Caco-2 (cell line): Measurements from ENCODE around the gene EPB41L4B. TPM values are rescaled to one million over a fixed set of nuclear protein-coding genes. Genes with fewer than 3 reads are reported as not detected.

Experiments used
- BruUV-seq: library from RNA; stranded (reverse); fragments of 400-500 nt; replicated peaks from 2 replicates; lab custom pipeline; 2021; lab: Mats Ljungman, UMichigan
- CTCF ChIA-PET: fragments of 300-600 bp; sonication (Branson Sonifier 250); formaldehyde crosslinking; loops from one replicate; lab custom pipeline; 2022; ENCODE audit warnings: antibody characterized with exemption; lab: Charles Lee
- POLR2A ChIA-PET: fragments of 300-600 bp; sonication (Branson Sonifier 250); formaldehyde crosslinking; loops from one replicate; lab custom pipeline; 2022; ENCODE audit warnings: antibody characterized with exemption; lab: Charles Lee
- DNase-seq, 2 experiments: peaks; one replicate each; pipeline versions ENCODE4 v3.0.0 to v3.0.0-alpha.2; 2020 to 2022
- H3K27me3 ChIP-seq: replicated peaks from 2 replicates; pipeline ENCODE4 v1.6.0; 2011; ENCODE audit warnings: low read length; ENCODE audit not compliant: control insufficient read depth, insufficient read depth
- H3K36me3 ChIP-seq: 2 replicates; pipeline ENCODE4 v1.5.1; 2011; ENCODE audit warnings: low read length; ENCODE audit not compliant: control insufficient read depth, insufficient read depth
- H3K4me1 ChIP-seq: fragments of 250-450 bp; sonication (Bioruptor Pico); 2 replicates; pipeline ENCODE4 v1.5.1; 2020; ENCODE audit warnings: mild to moderate bottlenecking
- H3K4me3 ChIP-seq: 2 replicates; pipeline ENCODE4 v1.5.1; 2011; ENCODE audit warnings: low read depth, mild to moderate bottlenecking, control low read depth, low read length
- H3K9me3 ChIP-seq: fragments of 250-450 bp; sonication (Bioruptor Pico); 2 replicates; pipeline ENCODE4 v1.5.1; 2020; ENCODE audit warnings: mild to moderate bottlenecking, moderate library complexity
- H3K27ac Mint-ChIP-seq: one replicate; pipeline ENCODE4 v1.8.0; 2022; ENCODE audit warnings: mixed read lengths; ENCODE audit not compliant: unreplicated experiment
- H3K27me3 Mint-ChIP-seq: one replicate; pipeline ENCODE4 v1.8.0; 2022; ENCODE audit warnings: mixed read lengths; ENCODE audit not compliant: insufficient read depth, unreplicated experiment
- H3K36me3 Mint-ChIP-seq: one replicate; pipeline ENCODE4 v1.8.0; 2022; ENCODE audit warnings: mild to moderate bottlenecking, mixed read lengths; ENCODE audit not compliant: insufficient read depth, unreplicated experiment
- H3K4me1 Mint-ChIP-seq: one replicate; pipeline ENCODE4 v1.8.0; 2022; ENCODE audit warnings: low read depth, mixed read lengths; ENCODE audit not compliant: unreplicated experiment
- H3K4me3 Mint-ChIP-seq: one replicate; pipeline ENCODE4 v1.8.0; 2022; ENCODE audit warnings: mild to moderate bottlenecking, moderate library complexity, mixed read lengths; ENCODE audit not compliant: unreplicated experiment
- H3K9me3 Mint-ChIP-seq: one replicate; pipeline ENCODE4 v1.8.0; 2022; ENCODE audit warnings: mixed read lengths; ENCODE audit not compliant: unreplicated experiment
- intact Hi-C: fragments of 100-400 bp; cut with micrococcal nuclease; formaldehyde crosslinking; loops from one replicate; pipeline ENCODE4 v1.10.0; 2022; ENCODE audit not compliant: unreplicated experiment
- total RNA-seq: library from RNA; stranded (reverse); gene quantifications from 2 replicates; pipeline ENCODE4 v1.2.3, GENCODE V29; 2022
- TF ChIP-seq, protein P1 (sequence below), 2 experiments: fragments of 200-600 bp in 1 of 2; IDR thresholded peaks; 1 replicate in 1 of 2; 2 replicates in 1 of 2; pipeline versions ENCODE4 v1.5.1 to v1.8.0; 2011 to 2022; ENCODE audit warnings: antibody characterized with exemption in 1 of 2, control low read depth in 1 of 2, inconsistent platforms in 1 of 2, low read depth in 1 of 2, low read length in 1 of 2, mild to moderate bottlenecking in 1 of 2, moderate library complexity in 1 of 2; ENCODE audit not compliant: insufficient read depth in 1 of 2, severe bottlenecking in 1 of 2, unreplicated experiment in 1 of 2

EPB41L4B gene
- total RNA-seq, 1 experiment from 2014 or later = 16.3 TPM

GRCh38 chr9:109355564-109356297 lies 34.9 kb upstream of the EPB41L4B start:
- POLR2A ChIA-PET = no interaction called here
- H3K27ac Mint-ChIP-seq = no peak overlapping the region

GRCh38 chr9:109354190-109354589 lies 33.3 kb upstream of the EPB41L4B start:
- H3K27ac Mint-ChIP-seq = no peak overlapping the region
- POLR2A ChIA-PET = no interaction called here
- Histone ChIP-seq H3K4me1 (no peaks in the 10 kb centered on the region), H3K4me3 (no peak overlapping the region), H3K9me3 (no peaks in the 10 kb centered on the region), H3K27me3 (no peaks in the 10 kb centered on the region), H3K36me3 (no peaks in the 10 kb centered on the region)
- no peaks in the 10 kb centered on the region for H3K27me3 Mint-ChIP-seq
- no peaks in the 10 kb centered on the region for H3K4me1 Mint-ChIP-seq
- CTCF ChIA-PET = no interaction called here
- H3K4me3 Mint-ChIP-seq = no peak overlapping the region
- no peaks in the 10 kb centered on the region for H3K9me3 Mint-ChIP-seq
- TF ChIP-seq, protein P1, sequence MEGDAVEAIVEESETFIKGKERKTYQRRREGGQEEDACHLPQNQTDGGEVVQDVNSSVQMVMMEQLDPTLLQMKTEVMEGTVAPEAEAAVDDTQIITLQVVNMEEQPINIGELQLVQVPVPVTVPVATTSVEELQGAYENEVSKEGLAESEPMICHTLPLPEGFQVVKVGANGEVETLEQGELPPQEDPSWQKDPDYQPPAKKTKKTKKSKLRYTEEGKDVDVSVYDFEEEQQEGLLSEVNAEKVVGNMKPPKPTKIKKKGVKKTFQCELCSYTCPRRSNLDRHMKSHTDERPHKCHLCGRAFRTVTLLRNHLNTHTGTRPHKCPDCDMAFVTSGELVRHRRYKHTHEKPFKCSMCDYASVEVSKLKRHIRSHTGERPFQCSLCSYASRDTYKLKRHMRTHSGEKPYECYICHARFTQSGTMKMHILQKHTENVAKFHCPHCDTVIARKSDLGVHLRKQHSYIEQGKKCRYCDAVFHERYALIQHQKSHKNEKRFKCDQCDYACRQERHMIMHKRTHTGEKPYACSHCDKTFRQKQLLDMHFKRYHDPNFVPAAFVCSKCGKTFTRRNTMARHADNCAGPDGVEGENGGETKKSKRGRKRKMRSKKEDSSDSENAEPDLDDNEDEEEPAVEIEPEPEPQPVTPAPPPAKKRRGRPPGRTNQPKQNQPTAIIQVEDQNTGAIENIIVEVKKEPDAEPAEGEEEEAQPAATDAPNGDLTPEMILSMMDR (IDR thresholded peaks at IDR 0.05; ENCODE audit: insufficient read depth in 1 of 2, low read depth in 1 of 2, low read length in 1 of 2, severe bottlenecking in 1 of 2, unreplicated experiment in 1 of 2) = no peak
- no peak for DNase-seq
- no peaks in the 10 kb centered on the region for H3K36me3 Mint-ChIP-seq
- intact Hi-C loops = no loop called here
- BruUV-seq = no TSS peak

More at GRCh38 chr9:109355564-109356297, 34.9 kb upstream of the EPB41L4B start:
- Mint-ChIP-seq H3K27me3 (no peaks in the 10 kb centered on the region), H3K4me3 (no peak overlapping the region), H3K4me1 (no peaks in the 10 kb centered on the region), H3K9me3 (no peaks in the 10 kb centered on the region), H3K36me3 (no peaks in the 10 kb centered on the region)
- TF ChIP-seq, protein P1 (IDR thresholded peaks at IDR 0.05; ENCODE audit: insufficient read depth in 1 of 2, low read depth in 1 of 2, low read length in 1 of 2, severe bottlenecking in 1 of 2, unreplicated experiment in 1 of 2) = no peak
- CTCF ChIA-PET = no interaction called here
- no peaks in the 10 kb centered on the region for H3K27me3 ChIP-seq
- no TSS peak for BruUV-seq
- intact Hi-C loops = no loop called here
- H3K4me1 ChIP-seq = no peaks in the 10 kb centered on the region
- no peaks in the 10 kb centered on the region for H3K36me3 ChIP-seq
- no peaks in the 10 kb centered on the region for H3K9me3 ChIP-seq
- DNase-seq = no peak
- H3K4me3 ChIP-seq = no peak overlapping the region

DNA sequence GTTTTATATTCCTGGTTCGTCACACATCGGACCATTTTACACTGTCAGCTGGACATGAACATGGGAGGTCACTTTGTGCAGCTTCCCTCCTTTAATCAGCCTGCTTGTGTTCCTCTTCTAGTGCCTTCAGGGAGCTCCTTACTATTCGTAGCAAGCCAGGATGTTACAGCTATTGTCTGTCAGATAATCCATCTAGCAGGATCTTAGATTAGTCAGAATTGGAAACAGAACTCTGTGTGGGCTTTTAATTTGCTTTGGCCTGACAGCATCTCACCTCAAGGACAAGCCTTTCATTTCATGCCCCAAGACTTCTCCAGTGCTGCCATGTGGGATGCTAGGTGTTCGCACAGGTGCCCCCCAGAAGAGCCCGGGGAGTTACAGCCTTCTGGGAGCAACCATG lies 30.2 kb upstream of the EPB41L4B start:
- no peaks in the 10 kb centered on the region for H3K9me3 ChIP-seq
- Mint-ChIP-seq H3K36me3 (no peaks in the 10 kb centered on the region), H3K9me3 (no peaks in the 10 kb centered on the region), H3K4me1 (peaks cover 6% of the 10 kb centered on the region), H3K27me3 (no peaks in the 10 kb centered on the region), H3K4me3 (no peak overlapping the region), H3K27ac (no peak overlapping the region)
- TF ChIP-seq, protein P1 (IDR thresholded peaks at IDR 0.05; ENCODE audit: insufficient read depth in 1 of 2, low read depth in 1 of 2, low read length in 1 of 2, severe bottlenecking in 1 of 2, unreplicated experiment in 1 of 2) = no peak
- POLR2A ChIA-PET = no interaction called here
- H3K36me3 ChIP-seq = no peaks in the 10 kb centered on the region
- no peak overlapping the region for H3K4me3 ChIP-seq
- H3K27me3 ChIP-seq = no peaks in the 10 kb centered on the region
- no peaks in the 10 kb centered on the region for H3K4me1 ChIP-seq
- no peak for DNase-seq
- CTCF ChIA-PET = no interaction called here
- intact Hi-C loops = no loop called here
- BruUV-seq = no TSS peak
